Measurements from ENCODE around the gene PLA2G4B.

Gene PLA2G4B

DNA sequence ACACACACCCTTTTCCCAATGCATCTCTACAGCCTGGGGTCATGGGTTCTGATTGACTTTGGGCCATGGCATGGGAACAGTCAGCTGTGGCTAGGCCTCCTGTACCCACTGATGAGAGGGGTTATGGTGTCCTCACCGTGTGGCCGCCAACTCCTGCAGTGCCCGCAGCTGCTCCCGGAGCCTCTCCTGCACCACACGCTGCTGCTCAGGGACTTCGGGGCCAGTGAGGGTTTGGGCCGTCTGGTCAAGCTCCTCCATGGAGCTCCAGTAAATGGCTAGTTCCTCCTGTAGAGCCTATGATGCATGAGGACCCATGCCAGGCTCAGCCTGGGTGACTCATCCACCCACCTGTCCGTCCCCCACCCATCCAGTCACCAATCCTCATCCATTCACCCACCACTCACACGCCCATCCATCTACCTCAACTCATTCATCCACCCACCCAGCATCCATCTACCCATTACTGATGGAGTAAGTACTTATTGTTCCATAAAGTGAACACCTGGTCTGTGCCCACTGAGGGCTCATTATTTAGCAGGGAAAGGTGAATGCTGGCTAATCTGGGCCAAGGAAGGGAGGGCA, 33.6 kb downstream of the PLA2G4B start:
- DNase-seq = no peak

GRCh38 chr15:41873711-41874110, 35.1 kb downstream of the PLA2G4B start:
- no peak for DNase-seq

DNA sequence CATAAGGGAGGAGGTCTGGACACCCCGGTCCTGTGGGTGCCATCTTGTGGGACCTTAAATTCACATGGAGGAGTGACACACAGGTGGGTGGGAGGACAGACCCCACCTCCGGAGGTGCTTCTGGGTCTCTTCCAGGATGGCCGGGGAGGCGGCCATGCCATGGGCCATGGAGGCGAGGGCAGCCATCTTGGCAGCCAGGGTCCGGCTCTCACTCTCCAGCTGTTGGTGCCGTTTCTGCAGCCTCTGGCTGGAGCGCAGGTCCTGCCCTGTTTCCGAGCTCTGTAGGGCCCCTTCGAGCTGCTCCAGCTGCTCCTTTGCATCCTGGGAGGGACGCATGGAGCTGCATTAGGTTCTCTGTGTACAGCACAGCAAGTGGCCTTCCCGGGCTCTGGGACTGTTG, 36.1 kb downstream of the PLA2G4B start:
- no peak for DNase-seq

DNA sequence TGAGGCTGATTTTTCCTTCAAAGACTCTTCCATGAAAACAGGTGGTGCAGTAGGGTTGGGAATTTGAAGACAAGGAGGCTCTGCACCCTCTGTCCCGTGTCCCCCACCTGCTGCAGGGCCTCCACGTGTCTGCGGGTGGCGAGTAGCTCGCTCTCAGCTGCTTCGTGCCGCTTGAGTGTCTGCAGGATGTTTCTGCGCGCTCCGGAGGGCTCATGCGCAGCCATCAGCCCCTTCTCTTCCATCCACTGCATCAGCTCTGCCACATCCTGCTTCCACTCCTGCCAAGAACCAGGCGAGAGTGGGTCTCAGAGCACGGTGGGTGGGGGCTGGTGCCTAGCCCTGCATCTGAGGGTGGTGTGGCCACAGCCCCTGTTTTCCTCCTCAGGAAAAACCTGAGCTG, 37.4 kb downstream of the PLA2G4B start:
- no peak for DNase-seq

DNA sequence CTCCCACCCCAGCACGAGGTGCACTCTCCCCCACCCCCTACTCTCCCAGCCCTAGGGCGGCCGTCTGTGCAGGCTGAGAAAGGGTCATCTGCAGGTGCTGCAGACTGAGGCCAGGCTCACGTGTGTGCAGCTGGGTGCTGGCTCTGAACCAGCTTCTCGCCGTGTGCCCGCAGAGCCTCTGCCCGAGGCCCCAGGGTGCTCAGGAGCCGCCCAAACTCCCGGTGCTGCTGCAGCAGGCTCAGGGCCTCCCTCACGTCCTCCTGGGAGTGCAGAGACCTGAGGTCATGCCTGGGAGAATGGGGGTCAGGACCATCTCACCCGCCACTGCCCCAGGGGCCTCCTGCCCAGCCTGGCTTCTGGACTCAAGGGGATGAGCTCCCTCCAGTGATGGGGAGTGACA, 38.0 kb downstream of the PLA2G4B start:
- DNase-seq = no peak

DNA sequence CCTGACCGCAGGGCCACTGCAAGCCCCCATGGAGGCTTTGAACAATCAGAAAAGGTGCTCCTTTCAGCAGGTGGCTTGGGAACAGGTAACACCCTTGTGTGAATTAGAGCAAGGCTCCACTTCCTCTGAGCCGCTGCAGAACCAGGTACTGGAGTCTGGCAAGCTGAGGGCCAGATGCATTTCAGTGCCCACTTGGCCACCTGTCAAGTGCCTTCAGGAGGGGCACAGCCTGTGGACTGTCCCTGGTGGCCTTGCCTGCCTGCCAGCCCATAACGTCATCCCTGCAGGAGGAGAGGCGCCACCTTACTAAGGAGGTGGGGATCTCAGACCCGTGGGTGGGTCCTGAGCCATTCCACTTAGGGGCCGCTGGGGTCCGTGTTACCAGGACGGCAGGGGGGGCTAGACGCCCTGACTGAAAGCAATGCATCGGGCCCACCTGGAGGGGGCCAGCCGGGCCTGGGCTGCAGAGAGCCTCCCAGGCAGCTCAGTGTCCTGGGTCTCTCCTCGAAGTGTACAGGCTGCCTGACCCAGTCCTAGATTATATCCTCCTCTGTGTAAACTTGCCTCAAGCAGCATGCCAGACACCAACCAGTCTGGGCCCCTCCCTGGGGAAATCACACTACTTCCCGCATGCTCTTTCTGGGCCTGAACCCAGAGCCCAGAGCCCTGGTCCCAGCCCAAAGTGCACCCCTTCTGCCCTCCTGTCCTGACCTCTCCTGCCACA, 39.1 kb downstream of the PLA2G4B start:
- DNase-seq = no peak

GRCh38 chr15:41878355-41878699, 39.7 kb downstream of the PLA2G4B start:
- no peak for DNase-seq

- DNase-seq = no peak
Observed at GRCh38 chr15:41879321-41879845, 40.7 kb downstream of the PLA2G4B start.

- DNase-seq = no peak
Observed at GRCh38 chr15:41880156-41880877, 41.7 kb downstream of the PLA2G4B start.

- DNase-seq = no peak
Observed at GRCh38 chr15:41881086-41881485, 42.4 kb downstream of the PLA2G4B start.

GRCh38 chr15:41881550-41881919, 42.9 kb downstream of the PLA2G4B start:
- DNase-seq = no peak

- DNase-seq = no peak
Observed at GRCh38 chr15:41881920-41882688, 43.5 kb downstream of the PLA2G4B start.

DNA sequence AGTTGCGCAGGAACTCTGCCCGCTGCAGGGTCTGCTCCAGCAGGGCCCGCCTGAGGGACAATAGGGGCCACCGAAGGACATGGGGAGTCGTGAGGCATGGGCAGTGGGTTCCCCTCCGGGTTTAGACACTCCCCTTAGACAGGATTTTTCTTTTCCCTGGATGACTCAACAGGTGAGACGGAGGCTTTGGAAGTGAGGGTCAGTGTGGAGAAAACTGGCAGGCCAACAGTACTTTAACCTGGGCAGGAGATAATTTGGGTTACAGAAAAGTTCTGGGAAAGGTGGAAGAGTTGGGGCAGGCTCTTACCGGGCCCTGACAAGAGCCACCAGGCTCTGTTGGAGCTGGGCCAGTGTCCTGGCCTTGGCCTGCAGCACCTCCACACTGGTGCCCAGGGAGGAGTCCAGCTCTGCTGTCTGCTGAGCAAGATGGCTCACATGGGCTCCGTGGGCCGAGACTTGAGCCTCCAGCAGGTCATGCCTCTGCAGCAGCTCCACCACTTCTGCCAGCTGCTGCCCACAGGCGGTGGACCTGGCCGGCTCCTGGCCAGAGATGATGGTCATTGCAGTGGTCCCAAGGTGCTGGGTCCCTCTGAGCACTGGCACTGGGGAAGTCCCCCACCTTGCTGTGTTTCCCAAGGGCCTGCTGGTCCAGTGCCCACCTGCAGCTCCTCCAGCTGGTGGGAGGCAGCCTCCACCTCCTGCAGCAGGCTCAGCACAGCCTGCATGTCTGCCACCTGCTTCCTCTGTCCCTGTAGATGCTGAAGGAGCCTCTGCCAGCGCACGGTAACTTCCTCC, 44.2 kb downstream of the PLA2G4B start:
- no peak for DNase-seq

DNA sequence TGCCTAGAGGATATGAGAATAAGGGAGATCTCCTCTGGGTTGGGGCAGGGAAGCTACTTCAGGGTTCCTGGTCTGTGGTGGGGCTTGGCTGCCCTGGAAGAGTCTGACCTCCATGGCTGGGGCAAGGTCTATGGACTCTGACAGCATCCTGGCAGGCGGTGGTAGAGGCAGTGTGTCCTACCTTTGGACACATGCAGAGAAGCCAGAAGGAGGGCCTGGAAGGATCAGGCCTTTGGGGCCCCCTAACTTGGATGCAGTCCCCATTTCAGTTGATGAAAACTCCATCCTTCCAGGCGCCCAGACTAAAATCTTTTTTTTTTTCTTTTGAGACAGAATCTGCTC, 44.8 kb downstream of the PLA2G4B start:
- no peak for DNase-seq

DNA sequence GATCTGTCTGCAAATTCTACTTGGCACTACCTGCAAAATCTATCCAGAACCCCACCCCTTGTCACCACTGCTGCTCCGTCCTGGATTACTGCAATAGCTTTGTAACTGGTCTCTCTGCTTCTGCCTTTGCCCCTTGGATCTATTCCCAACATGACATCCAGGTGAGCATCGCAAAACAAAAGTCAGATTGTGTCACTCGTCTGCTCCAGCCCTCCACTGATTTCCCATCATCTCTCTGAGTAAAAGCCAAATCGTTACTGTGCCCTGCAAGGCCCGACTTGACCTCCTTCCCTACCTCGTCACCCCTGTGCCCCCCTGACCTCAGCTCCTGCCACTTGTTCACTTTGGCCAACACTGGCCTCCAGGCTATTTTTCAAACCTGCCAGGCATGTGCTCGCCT, 45.8 kb downstream of the PLA2G4B start:
- DNase-seq = no peak

DNA sequence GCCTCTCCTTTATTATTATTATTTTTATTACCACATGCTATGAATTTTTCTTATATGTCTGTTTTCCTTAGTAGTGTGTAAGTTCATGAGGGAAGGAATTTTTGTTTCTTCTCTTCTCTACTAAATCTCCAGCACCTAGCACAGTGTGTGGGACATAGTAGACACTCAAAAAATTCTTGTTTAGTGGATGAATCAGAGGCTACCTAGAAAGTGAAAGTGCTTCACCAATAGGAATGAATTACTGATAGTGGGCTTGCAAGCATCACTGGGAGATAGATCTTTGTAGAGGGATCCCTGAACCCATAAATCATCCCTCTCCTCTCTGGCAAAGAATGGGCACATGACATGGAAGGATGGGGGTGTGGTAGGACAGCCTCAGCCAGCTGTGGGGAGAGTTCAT, 46.7 kb downstream of the PLA2G4B start:
- DNase-seq = no peak

DNA sequence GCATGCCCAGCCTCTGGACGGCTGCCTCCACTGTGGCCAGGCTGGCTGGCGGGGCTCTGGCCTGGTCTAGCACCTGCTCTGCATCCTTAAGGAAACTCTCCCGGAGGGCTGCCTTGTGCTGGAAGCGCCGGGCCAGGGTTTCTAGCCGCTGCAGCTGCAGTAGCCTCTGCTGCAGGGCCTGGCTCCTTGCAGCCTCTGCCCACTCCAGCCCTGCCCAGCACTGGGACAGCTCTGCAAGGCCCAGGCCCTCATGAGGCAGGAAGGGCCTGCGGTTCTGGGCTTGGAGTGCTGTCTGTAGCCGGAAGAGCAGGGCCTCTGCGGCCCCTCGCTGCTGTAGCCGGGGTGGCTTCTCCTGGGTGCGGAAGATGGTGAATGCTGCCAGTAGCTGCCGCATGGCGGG, 47.2 kb downstream of the PLA2G4B start:
- DNase-seq = no peak

DNA sequence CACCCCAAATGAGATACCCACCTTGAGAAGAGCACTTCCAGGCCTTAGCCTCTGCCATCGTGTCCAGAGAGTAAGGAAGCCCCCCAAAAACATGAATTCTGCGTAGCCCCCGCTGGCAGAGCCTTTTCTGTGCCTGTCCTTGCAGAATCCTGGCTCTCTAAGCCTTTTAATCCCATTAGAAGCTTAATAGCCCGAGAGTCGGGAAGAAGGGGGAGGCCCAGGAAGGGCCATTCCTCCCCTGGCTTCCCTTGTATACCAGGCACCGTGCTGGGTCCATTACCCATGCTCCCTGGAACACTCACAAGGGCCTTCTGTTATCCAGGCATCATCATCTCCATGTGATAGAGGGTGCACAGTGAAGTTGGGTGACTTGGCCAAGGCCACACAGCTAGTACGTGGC, 48.1 kb downstream of the PLA2G4B start:
- DNase-seq = no peak

DNA sequence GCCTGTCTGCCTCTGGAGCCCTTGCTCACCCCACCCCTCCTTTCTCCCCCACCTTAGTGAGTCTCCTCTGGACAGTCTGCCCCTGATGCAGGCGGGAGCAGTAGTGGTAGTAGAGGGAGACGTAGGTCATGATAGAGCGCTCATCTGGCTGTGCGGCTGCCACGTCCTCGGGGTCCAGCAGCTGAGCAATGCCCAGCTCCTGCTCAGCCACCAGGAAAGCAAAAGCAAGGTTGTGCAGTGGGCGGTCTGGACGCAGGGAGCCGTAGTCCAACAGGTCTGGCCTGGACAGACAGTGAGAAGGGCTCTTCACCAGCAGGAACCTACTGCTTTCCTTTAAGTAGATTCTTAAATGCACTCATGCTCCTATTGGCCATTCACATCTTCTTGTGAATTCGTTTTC, 48.5 kb downstream of the PLA2G4B start:
- no peak for DNase-seq

DNA sequence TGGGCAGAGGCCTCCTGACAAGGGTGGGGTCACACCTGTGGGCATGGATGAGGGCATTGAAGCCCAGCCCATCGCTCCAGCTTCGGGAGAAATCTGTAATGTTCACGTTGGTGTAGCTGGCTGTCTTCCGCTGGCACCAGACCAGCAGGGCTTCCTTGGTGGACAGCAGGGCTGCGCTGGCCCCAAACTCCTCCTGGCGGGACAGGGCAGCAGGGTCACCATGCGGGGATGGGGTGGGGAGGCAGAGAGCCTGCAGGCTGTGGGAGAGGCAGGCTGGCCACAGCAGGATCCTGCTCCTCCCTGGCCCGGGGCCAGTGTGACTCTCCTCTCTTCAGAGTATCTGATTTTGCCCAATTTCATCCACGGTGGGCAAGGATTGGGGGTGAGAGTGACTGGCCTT, 49.2 kb downstream of the PLA2G4B start:
- DNase-seq = no peak

DNA sequence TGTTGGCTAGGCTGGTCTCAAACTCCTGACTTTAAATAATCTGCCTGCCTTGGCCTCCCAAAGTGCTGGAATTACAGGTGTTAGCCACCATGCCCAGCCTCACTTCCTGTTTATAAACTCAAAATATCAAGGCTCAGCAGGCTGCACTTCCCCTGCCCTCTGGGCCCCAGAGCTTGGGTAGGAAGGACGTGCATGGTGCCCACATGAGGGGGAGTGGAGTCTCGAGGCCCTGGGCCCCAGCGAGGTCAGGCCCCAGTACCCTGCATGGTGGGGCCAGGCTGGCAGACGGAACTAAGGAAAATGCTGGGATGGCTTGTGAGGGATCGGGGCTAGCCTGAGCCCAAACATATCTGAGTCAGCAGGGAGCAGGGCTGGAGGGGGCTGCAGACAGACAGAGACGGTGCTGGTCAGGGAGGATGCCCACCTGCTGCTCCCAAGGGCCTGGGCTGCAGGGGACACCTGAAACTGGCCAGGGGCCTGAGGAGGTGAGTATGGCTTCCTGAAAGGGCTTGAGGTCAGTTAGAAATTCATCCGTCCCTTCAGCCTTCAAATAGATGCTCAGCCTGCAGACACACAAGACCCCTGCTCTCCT, 50.1 kb downstream of the PLA2G4B start:
- DNase-seq = no peak

DNA sequence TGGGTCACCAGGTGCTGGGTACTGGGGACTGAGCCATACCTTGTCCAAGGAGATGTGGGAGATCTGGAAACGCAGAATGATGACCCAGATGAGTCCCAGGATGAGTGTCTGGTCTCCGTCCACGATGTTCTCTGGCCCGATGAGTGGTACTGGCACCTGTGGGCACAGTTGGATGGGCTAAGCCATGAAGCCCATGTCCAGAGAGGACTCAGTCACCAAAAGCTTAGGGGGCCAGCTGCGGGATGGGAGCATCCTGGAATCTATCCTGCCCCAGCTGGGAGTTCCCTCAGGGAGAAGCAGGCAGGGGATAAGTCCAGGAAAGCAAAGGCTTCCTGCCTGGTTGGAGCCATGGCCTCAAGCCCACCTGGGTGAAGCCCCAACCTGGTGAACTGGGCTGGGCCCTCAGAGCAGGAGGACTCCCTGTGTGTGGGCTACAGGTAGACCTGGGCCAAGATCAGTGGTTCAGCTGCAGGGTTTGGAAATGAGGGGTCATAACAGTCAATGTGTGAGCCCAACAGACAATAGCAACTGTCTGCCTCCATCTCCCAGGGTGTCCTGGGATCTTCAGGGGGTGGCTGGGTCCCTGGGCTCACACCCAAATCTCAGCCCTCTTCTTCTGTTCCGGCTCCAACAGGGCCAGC, 51.5 kb downstream of the PLA2G4B start:
- DNase-seq = no peak
